PC-3 (cell line): ENCODE data around the gene CDX2. TPM values are rescaled to one million over a fixed set of nuclear protein-coding genes. Genes with fewer than 3 reads are reported as not detected.

Source experiments
- ATAC-seq: fragments of 200-7000 bp; cut with Tn5 transposase; 2 replicates; pipeline ENCODE4 v1.9.1; 2020; ENCODE audit warnings: mild to moderate bottlenecking, moderate library complexity
- BruUV-seq: library from RNA; stranded (reverse); fragments of 400-500 nt; replicated peaks from 2 replicates; lab custom pipeline; 2021; lab: Mats Ljungman, UMichigan
- CTCF ChIA-PET: fragments of 300-600 bp; sonication (Branson Sonifier 250); formaldehyde crosslinking; loops from one replicate; lab custom pipeline; 2022; ENCODE audit warnings: antibody characterized with exemption; lab: Charles Lee
- POLR2A ChIA-PET: fragments of 300-600 bp; sonication (Branson Sonifier 250); formaldehyde crosslinking; loops from one replicate; lab custom pipeline; 2022; ENCODE audit warnings: antibody characterized with exemption; ENCODE audit not compliant: unreplicated experiment; lab: Charles Lee
- DNase-seq: peaks from one replicate; pipeline ENCODE4 v3.0.0-alpha.2; 2015
- H2AFZ ChIP-seq: fragments of 300-600 bp; sonication (generic); 2 replicates; pipeline ENCODE4 v1.6.0; 2016; ENCODE audit warnings: antibody characterized with exemption, low read length
- H3F3A ChIP-seq: fragments of 300-600 bp; sonication (generic); one replicate; pipeline ENCODE4 v1.6.0; 2017; ENCODE audit warnings: antibody characterized with exemption, low read length, control low read depth, mild to moderate bottlenecking; ENCODE audit not compliant: unreplicated experiment
- H3K27ac ChIP-seq: fragments of 300-600 bp; sonication (generic); 2 replicates; pipeline ENCODE4 v1.5.1; 2016; ENCODE audit warnings: mild to moderate bottlenecking, low read length
- H3K27me3 ChIP-seq: fragments of 300-600 bp; sonication (generic); 2 replicates; pipeline ENCODE4 v1.6.1; 2016; ENCODE audit warnings: low read length, mixed read lengths
- H3K36me3 ChIP-seq: fragments of 300-600 bp; sonication (generic); 2 replicates; pipeline ENCODE4 v1.6.1; 2016; ENCODE audit warnings: low read depth, mixed run types, low read length, mixed read lengths
- H3K4me1 ChIP-seq: fragments of 300-600 bp; sonication (generic); 2 replicates; pipeline ENCODE4 v1.5.1; 2016; ENCODE audit warnings: low read length; ENCODE audit not compliant: insufficient read depth
- H3K4me2 ChIP-seq: fragments of 300-600 bp; sonication (generic); 2 replicates; pipeline ENCODE4 v1.6.0; 2016; ENCODE audit warnings: low read length
- H3K4me3 ChIP-seq: fragments of 300-600 bp; sonication (generic); 2 replicates; pipeline ENCODE4 v1.5.1; 2016; ENCODE audit warnings: mild to moderate bottlenecking, low read length, mixed read lengths
- H3K79me2 ChIP-seq: fragments of 300-600 bp; sonication (generic); 2 replicates; pipeline ENCODE4 v1.6.1; 2017; ENCODE audit warnings: low read length, mixed read lengths
- H3K9ac ChIP-seq: fragments of 300-600 bp; sonication (generic); 2 replicates; pipeline ENCODE4 v1.6.0; 2016; ENCODE audit warnings: mild to moderate bottlenecking, low read length
- H3K9me2 ChIP-seq: fragments of 300-600 bp; sonication (generic); replicated peaks from 2 replicates; pipeline ENCODE4 v1.6.1; 2016; ENCODE audit warnings: mixed run types, low read length, mixed read lengths
- H3K9me3 ChIP-seq: fragments of 300-600 bp; sonication (generic); 2 replicates; pipeline ENCODE4 v1.6.1; 2016; ENCODE audit warnings: low read length, mixed read lengths
- H4K20me1 ChIP-seq: fragments of 300-600 bp; sonication (generic); 2 replicates; pipeline ENCODE4 v1.6.1; 2016; ENCODE audit warnings: low read length, mixed read lengths
- EZH2 ChIP-seq: fragments of 300-600 bp; sonication (generic); IDR thresholded peaks from one replicate; pipeline ENCODE4 v1.6.1; 2017; ENCODE audit warnings: antibody characterized with exemption, mild to moderate bottlenecking, low read length; ENCODE audit not compliant: unreplicated experiment
- EZH2phosphoT487 ChIP-seq: fragments of 300-600 bp; sonication (generic); IDR thresholded peaks from 2 replicates; pipeline ENCODE4 v1.6.1; 2018; ENCODE audit warnings: mild to moderate bottlenecking, antibody characterized with exemption, low read length, borderline replicate concordance
- intact Hi-C: fragments of 100-400 bp; cut with micrococcal nuclease; formaldehyde crosslinking; loops from 2 replicates; pipeline ENCODE4 v1.9.0; 2023
- total RNA-seq: library from RNA; depleted of rRNA; stranded (reverse); fragments of >200 nt; gene quantifications from 2 replicates; pipeline ENCODE4 v1.2.3, GENCODE V29; 2014
- TF ChIP-seq, protein P1 (sequence below): fragments of 300-600 bp; sonication (generic); conservative IDR thresholded peaks from 2 replicates; pipeline ENCODE4 v1.5.1; 2017; ENCODE audit warnings: antibody characterized with exemption, low read depth, mild to moderate bottlenecking, low read length

The CDX2 gene
- total RNA-seq, 1 experiment from 2014 or later: 0.62 TPM

DNA sequence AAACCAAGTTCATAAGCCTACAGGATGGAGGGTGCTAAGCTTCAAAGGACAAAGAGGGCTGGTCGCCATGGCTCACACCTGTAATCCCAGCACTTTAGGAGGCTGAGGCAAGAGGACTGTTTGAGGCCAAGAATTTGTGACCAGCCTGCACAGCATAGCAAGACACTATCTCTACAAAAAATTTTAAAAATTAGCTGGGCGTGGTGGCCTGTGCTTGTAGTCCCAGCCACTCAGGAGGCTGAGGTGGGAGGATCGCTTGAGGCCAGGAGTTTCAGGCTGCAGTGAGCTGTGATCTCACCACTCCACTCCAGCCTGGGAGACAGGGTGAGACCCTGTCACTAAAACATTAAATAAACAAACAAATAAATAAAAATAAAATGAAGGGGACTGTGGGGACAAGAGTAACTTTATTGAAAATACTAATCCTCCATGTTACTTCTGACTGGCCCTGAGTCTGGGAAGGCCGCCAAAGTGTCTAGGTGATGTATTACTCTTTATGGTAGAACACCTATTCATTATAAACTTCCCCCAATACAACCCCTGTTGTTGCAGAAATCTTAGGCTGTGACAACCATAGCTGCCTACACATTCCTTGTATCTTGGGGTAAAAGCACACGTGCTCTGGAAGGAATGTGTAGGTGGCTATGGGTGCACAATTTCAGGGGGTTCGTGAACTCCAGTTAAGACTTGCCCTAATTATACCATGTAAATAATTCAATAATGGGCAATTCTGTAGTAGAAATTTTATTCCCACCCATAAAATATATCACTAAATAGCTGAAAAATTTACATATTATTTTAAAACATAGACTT lies 34.0 kb upstream of the CDX2 start:
- TF ChIP-seq EZH2phosphoT487 (no peak), EZH2 (no peak)
- TF ChIP-seq, protein P1, sequence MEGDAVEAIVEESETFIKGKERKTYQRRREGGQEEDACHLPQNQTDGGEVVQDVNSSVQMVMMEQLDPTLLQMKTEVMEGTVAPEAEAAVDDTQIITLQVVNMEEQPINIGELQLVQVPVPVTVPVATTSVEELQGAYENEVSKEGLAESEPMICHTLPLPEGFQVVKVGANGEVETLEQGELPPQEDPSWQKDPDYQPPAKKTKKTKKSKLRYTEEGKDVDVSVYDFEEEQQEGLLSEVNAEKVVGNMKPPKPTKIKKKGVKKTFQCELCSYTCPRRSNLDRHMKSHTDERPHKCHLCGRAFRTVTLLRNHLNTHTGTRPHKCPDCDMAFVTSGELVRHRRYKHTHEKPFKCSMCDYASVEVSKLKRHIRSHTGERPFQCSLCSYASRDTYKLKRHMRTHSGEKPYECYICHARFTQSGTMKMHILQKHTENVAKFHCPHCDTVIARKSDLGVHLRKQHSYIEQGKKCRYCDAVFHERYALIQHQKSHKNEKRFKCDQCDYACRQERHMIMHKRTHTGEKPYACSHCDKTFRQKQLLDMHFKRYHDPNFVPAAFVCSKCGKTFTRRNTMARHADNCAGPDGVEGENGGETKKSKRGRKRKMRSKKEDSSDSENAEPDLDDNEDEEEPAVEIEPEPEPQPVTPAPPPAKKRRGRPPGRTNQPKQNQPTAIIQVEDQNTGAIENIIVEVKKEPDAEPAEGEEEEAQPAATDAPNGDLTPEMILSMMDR: no peak
- POLR2A ChIA-PET: no interaction called here

DNA sequence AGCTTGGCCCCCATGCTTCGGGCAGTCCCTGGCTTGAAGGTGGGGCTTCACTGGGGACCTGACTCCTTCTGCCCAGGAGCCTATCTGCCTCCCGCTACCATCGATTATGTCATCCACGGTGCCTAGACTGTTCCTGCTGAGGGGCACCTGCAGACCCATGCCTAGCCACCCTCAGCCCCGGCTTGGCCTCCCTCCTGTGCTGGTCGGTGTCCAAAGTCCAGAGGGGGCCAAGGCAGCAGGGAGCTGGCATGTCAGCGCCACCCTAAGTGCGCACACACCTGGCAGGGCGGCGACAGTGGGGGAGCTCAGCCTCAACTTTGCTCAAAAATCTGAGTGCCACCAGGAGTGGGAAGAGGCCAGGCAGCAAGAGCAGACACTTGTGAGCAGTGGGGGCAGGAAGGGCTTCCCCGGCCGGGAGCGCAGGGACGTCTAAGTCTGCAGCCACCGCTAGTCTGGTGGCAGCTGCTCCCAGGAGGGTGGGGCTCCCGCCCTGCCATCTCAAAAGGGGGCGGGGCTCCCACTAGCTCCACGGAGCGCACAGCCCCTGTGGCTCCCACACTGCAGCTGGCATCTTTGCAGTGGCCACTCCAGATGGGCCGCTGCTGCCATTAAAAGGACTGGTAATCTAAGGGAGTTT lies 32.8 kb upstream of the CDX2 start:
- Histone ChIP-seq H4K20me1 (no peaks in the 10 kb centered on the region), H2AFZ (no peak overlapping the region), H3K36me3 (no peaks in the 10 kb centered on the region), H3K4me1 (no peaks in the 10 kb centered on the region), H3K27ac (no peak overlapping the region), H3K27me3 (no peaks in the 10 kb centered on the region), H3F3A (no peaks in the 10 kb centered on the region), H3K9me3 (no peaks in the 10 kb centered on the region), H3K9me2 (no peaks in the 10 kb centered on the region), H3K4me3 (no peak overlapping the region), H3K4me2 (no peak overlapping the region), H3K9ac (no peak overlapping the region), H3K79me2 (no peaks in the 10 kb centered on the region)
- no TSS peak for BruUV-seq
- DNase-seq (no peak), ATAC-seq (no peak)
- ChIA-PET CTCF (no interaction called here), POLR2A (no interaction called here)
- TF ChIP-seq EZH2phosphoT487 (no peak), EZH2 (no peak)
- TF ChIP-seq, protein P1: no peak
- intact Hi-C loops: no loop called here

More for the DNA sequence above, 34.0 kb upstream of the CDX2 start:
- no peak overlapping the region for H3K4me2 ChIP-seq
- CTCF ChIA-PET: no interaction called here
- H2AFZ ChIP-seq: no peak overlapping the region
- H3K4me1 ChIP-seq: no peaks in the 10 kb centered on the region
- DNase-seq: no peak
- H3K4me3 ChIP-seq: no peak overlapping the region
- intact Hi-C loops: no loop called here
- no peak overlapping the region for H3K9ac ChIP-seq
- H4K20me1 ChIP-seq: no peaks in the 10 kb centered on the region
- H3K27me3 ChIP-seq: no peaks in the 10 kb centered on the region
- H3K9me3 ChIP-seq: no peaks in the 10 kb centered on the region
- ATAC-seq: no peak
- H3K36me3 ChIP-seq: no peaks in the 10 kb centered on the region
- H3F3A ChIP-seq: no peaks in the 10 kb centered on the region
- no peaks in the 10 kb centered on the region for H3K79me2 ChIP-seq
- no peaks in the 10 kb centered on the region for H3K9me2 ChIP-seq
- no TSS peak for BruUV-seq
- no peak overlapping the region for H3K27ac ChIP-seq

DNA sequence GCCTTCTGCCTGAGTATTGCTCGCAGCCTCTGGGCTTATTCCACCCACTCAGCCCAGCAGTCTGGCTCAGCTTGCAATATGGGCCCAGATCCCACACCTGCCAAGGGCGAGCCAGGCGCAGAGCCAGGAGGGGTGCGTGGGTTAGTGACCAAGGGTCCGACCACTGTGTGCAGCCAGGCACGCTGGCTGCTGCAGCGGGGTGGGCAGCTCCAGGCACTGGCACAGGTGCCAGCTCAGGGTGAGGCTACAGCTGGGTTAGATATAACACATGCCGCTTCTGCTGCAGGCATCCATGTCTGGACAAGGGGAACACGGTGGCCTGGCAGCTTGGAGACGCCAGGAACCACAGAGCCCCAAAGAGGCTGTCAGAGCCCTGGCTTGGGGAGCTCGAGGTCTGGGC lies 31.9 kb upstream of the CDX2 start:
- Histone ChIP-seq H2AFZ (no peak overlapping the region), H3K9ac (no peak overlapping the region), H3K27ac (no peak overlapping the region), H3K9me3 (no peaks in the 10 kb centered on the region), H3K4me1 (no peaks in the 10 kb centered on the region), H3K36me3 (no peaks in the 10 kb centered on the region), H3K27me3 (no peaks in the 10 kb centered on the region), H3K9me2 (no peaks in the 10 kb centered on the region), H3F3A (no peaks in the 10 kb centered on the region), H3K4me3 (no peak overlapping the region), H3K4me2 (no peak overlapping the region), H4K20me1 (no peaks in the 10 kb centered on the region), H3K79me2 (no peaks in the 10 kb centered on the region)
- BruUV-seq: no TSS peak
- TF ChIP-seq EZH2phosphoT487 (no peak), EZH2 (no peak)
- TF ChIP-seq, protein P1: no peak
- intact Hi-C loops: no loop called here
- CTCF ChIA-PET: no interaction called here
- POLR2A ChIA-PET: no interaction called here
- ATAC-seq (no peak), DNase-seq (no peak)
